ENCODE data around the gene TM2D3. TPM values are rescaled to one million over a fixed set of nuclear protein-coding genes. Genes with fewer than 3 reads are reported as not detected.
"Not testable (repeated sequence)": the region's sequence is repeated elsewhere in the genome, so short reads cannot be mapped to it uniquely, and the experiment has no call there.

TM2D3 gene
- total RNA-seq, 1 experiment from 2014 or later: 35.2 TPM

- intact Hi-C loops (cut with micrococcal nuclease): no loop called here
- TF ChIP-seq ZNF274 (IDR thresholded peaks at IDR 0.05; ENCODE audit: low read depth, low read length) (no peak), MAX (IDR thresholded peaks at IDR 0.05) (no peak), YY1 (IDR thresholded peaks at IDR 0.05; ENCODE audit: extremely low read depth, insufficient replicate concordance, low read depth, low read length) (no peak), SP1 (IDR thresholded peaks at IDR 0.05; ENCODE audit: low read depth) (no peak)
- no TSS peak for BruUV-seq (replicated peaks)
- Histone ChIP-seq H3K27me3 (ENCODE audit: insufficient read depth, low read length) (no peaks in the 10 kb centered on the region), H3K9ac (ENCODE audit: low read length) (no peak overlapping the region), H3K4me3 (replicated peaks in 1 of 2; ENCODE audit: low read depth in 1 of 2, low read length in 2 of 2) (no peak overlapping the region), H3K4me2 (ENCODE audit: low read length) (no peak overlapping the region), H4K20me1 (ENCODE audit: insufficient read depth) (no peaks in the 10 kb centered on the region), H3K4me1 (ENCODE audit: control insufficient read depth in 1 of 2, insufficient read depth in 2 of 2, low read length in 2 of 2) (peaks cover 0 to 7% of the 10 kb centered on the region in 2 experiments; a peak in 2 of 4 replicates), H3K36me3 (ENCODE audit: control insufficient read depth in 1 of 2, insufficient read depth in 2 of 2, low read length in 2 of 2) (no peaks in the 10 kb centered on the region), H3K9me2 (ENCODE audit: insufficient read depth) (no peaks in the 10 kb centered on the region), H3K9me3 (ENCODE audit: control insufficient read depth in 1 of 2, insufficient read depth in 1 of 2, low read depth in 1 of 2, low read length in 2 of 2) (no peaks in the 10 kb centered on the region), H3K27ac (ENCODE audit: low read depth, low read length) (no peak overlapping the region), H2AFZ (ENCODE audit: low read depth, low read length, poor library complexity, severe bottlenecking) (no peak overlapping the region), H3K79me2 (ENCODE audit: insufficient read depth, low read length) (no peaks in the 10 kb centered on the region)
- ATAC-seq (no peak), DNase-seq (ENCODE audit: low read depth, low spot score) (no peak)
- RAD21 ChIA-PET (ENCODE audit: low non-redundant PET in 1 of 2, low total read pairs in 2 of 2, uncharacterized antibody in 2 of 2, unreplicated experiment in 2 of 2): no interaction called here
- POLR2A ChIA-PET: no interaction called here
- CTCF ChIA-PET: no interaction called here
Observed at GRCh38 chr15:101633356-101633755, 18.8 kb downstream of the TM2D3 start.

- H4K20me1 ChIP-seq (ENCODE audit: insufficient read depth); H2AFZ ChIP-seq (ENCODE audit: low read depth, low read length, poor library complexity, severe bottlenecking); H3K79me2 ChIP-seq (ENCODE audit: insufficient read depth, low read length); H3K36me3 ChIP-seq (ENCODE audit: control insufficient read depth in 1 of 2, insufficient read depth in 2 of 2, low read length in 2 of 2); intact Hi-C loops (cut with micrococcal nuclease); H3K4me1 ChIP-seq (ENCODE audit: control insufficient read depth in 1 of 2, insufficient read depth in 2 of 2, low read length in 2 of 2); H3K4me3 ChIP-seq (replicated peaks in 1 of 2; ENCODE audit: low read depth in 1 of 2, low read length in 2 of 2); H3K9me2 ChIP-seq (ENCODE audit: insufficient read depth); BruUV-seq (replicated peaks); H3K9me3 ChIP-seq (ENCODE audit: control insufficient read depth in 1 of 2, insufficient read depth in 1 of 2, low read depth in 1 of 2, low read length in 2 of 2); POLR2A ChIA-PET; H3K27ac ChIP-seq (ENCODE audit: low read depth, low read length); CTCF ChIA-PET; H3K9ac ChIP-seq (ENCODE audit: low read length); H3K4me2 ChIP-seq (ENCODE audit: low read length); ATAC-seq; H3K27me3 ChIP-seq (ENCODE audit: insufficient read depth, low read length); DNase-seq (ENCODE audit: low read depth, low spot score); RAD21 ChIA-PET (ENCODE audit: low non-redundant PET in 1 of 2, low total read pairs in 2 of 2, uncharacterized antibody in 2 of 2, unreplicated experiment in 2 of 2): not testable (repeated sequence)
Observed at GRCh38 chr15:101626729-101627128, 25.5 kb downstream of the TM2D3 start.

Measured in HCT116 (cell line).